ENCODE measurements around the gene CCNT2.
A peak's percentile ranks its signal among the peaks of the same experiment; 100 is the strongest.

CCNT2 gene

GRCh38 chr2:134918526-134919340, at the start of gene CCNT2:
Gene CCNT2 (plus strand): TSS chr2:134918822. CDS start chr2:134918855, 33 bp downstream.
- no CpG with 5 or more reads among the region's 83 CpGs for WGBS (ENCODE audit: insufficient coverage, insufficient read length)

GRCh38 chr2:134869946-134870736, 48.5 kb upstream of the CCNT2 start:
- Histone ChIP-seq H3K36me3 (ENCODE audit: control insufficient read depth, insufficient read depth, low read length) (no peaks in the 10 kb centered on the region), H3K27ac (ENCODE audit: low read length) (no peak overlapping the region), H3K4me1 (ENCODE audit: control insufficient read depth, insufficient read depth, low read length) (no peaks in the 10 kb centered on the region), H3K27me3 (ENCODE audit: control insufficient read depth, insufficient read depth, low read length) (no peaks in the 10 kb centered on the region), H3K4me3 (ENCODE audit: low read length) (no peak overlapping the region), H3K9me3 (ENCODE audit: control insufficient read depth, insufficient read depth, low read length) (no peaks in the 10 kb centered on the region)
- DNase-seq (ENCODE audit: low read depth, low spot score): no peak
- no CpG with 5 or more reads among the region's 8 CpGs for WGBS (ENCODE audit: insufficient coverage, insufficient read length)

More at GRCh38 chr2:134918526-134919340, at the start of gene CCNT2:
- H3K4me3 ChIP-seq (ENCODE audit: low read length): peak within 1 kb of the TSS; percentile 75
- H3K36me3 ChIP-seq (ENCODE audit: control insufficient read depth, insufficient read depth, low read length): no peaks in the 10 kb centered on the region
- peak; percentile 94 for DNase-seq (ENCODE audit: low read depth, low spot score)
- no peaks in the 10 kb centered on the region for H3K4me1 ChIP-seq (ENCODE audit: control insufficient read depth, insufficient read depth, low read length)
- no peaks in the 10 kb centered on the region for H3K27me3 ChIP-seq (ENCODE audit: control insufficient read depth, insufficient read depth, low read length)
- no peak within 1 kb of the TSS for H3K27ac ChIP-seq (ENCODE audit: low read length)
- H3K9me3 ChIP-seq (ENCODE audit: control insufficient read depth, insufficient read depth, low read length): no peaks in the 10 kb centered on the region

GRCh38 chr2:134873152-134873551, 45.5 kb upstream of the CCNT2 start:
- WGBS (ENCODE audit: insufficient coverage, insufficient read length): no CpG with 5 or more reads among the region's 2 CpGs
- H3K27ac ChIP-seq (ENCODE audit: low read length): no peak overlapping the region
- H3K36me3 ChIP-seq (ENCODE audit: control insufficient read depth, insufficient read depth, low read length): no peaks in the 10 kb centered on the region
- H3K9me3 ChIP-seq (ENCODE audit: control insufficient read depth, insufficient read depth, low read length): no peaks in the 10 kb centered on the region
- H3K27me3 ChIP-seq (ENCODE audit: control insufficient read depth, insufficient read depth, low read length): no peaks in the 10 kb centered on the region
- DNase-seq (ENCODE audit: low read depth, low spot score): no peak
- no peak overlapping the region for H3K4me3 ChIP-seq (ENCODE audit: low read length)
- no peaks in the 10 kb centered on the region for H3K4me1 ChIP-seq (ENCODE audit: control insufficient read depth, insufficient read depth, low read length)

GRCh38 chr2:134875309-134875708, 43.3 kb upstream of the CCNT2 start:
- no CpG with 5 or more reads among the region's 1 CpG for WGBS (ENCODE audit: insufficient coverage, insufficient read length)
- no peak overlapping the region for H3K27ac ChIP-seq (ENCODE audit: low read length)
- H3K4me1 ChIP-seq (ENCODE audit: control insufficient read depth, insufficient read depth, low read length): no peaks in the 10 kb centered on the region
- no peaks in the 10 kb centered on the region for H3K36me3 ChIP-seq (ENCODE audit: control insufficient read depth, insufficient read depth, low read length)
- no peak for DNase-seq (ENCODE audit: low read depth, low spot score)
- H3K27me3 ChIP-seq (ENCODE audit: control insufficient read depth, insufficient read depth, low read length): no peaks in the 10 kb centered on the region
- H3K4me3 ChIP-seq (ENCODE audit: low read length): no peak overlapping the region
- no peaks in the 10 kb centered on the region for H3K9me3 ChIP-seq (ENCODE audit: control insufficient read depth, insufficient read depth, low read length)

- Histone ChIP-seq H3K36me3 (ENCODE audit: control insufficient read depth, insufficient read depth, low read length) (no peaks in the 10 kb centered on the region), H3K9me3 (ENCODE audit: control insufficient read depth, insufficient read depth, low read length) (no peaks in the 10 kb centered on the region), H3K27me3 (ENCODE audit: control insufficient read depth, insufficient read depth, low read length) (no peaks in the 10 kb centered on the region), H3K4me1 (ENCODE audit: control insufficient read depth, insufficient read depth, low read length) (no peaks in the 10 kb centered on the region), H3K4me3 (ENCODE audit: low read length) (no peak overlapping the region), H3K27ac (ENCODE audit: low read length) (no peak overlapping the region)
- no peak for DNase-seq (ENCODE audit: low read depth, low spot score)
These were observed 35.8 kb upstream of the CCNT2 start for GRCh38 chr2:134882773-134883172.

GRCh38 chr2:134883552-134884293, 34.9 kb upstream of the CCNT2 start:
- H3K36me3 ChIP-seq (ENCODE audit: control insufficient read depth, insufficient read depth, low read length): no peaks in the 10 kb centered on the region
- DNase-seq (ENCODE audit: low read depth, low spot score): no peak
- H3K27me3 ChIP-seq (ENCODE audit: control insufficient read depth, insufficient read depth, low read length): no peaks in the 10 kb centered on the region
- no peaks in the 10 kb centered on the region for H3K4me1 ChIP-seq (ENCODE audit: control insufficient read depth, insufficient read depth, low read length)
- no peaks in the 10 kb centered on the region for H3K9me3 ChIP-seq (ENCODE audit: control insufficient read depth, insufficient read depth, low read length)
- no peak overlapping the region for H3K4me3 ChIP-seq (ENCODE audit: low read length)
- no peak overlapping the region for H3K27ac ChIP-seq (ENCODE audit: low read length)
- no CpG with 5 or more reads among the region's 3 CpGs for WGBS (ENCODE audit: insufficient coverage, insufficient read length)

GRCh38 chr2:134884435-134884834, 34.2 kb upstream of the CCNT2 start:
- H3K4me1 ChIP-seq (ENCODE audit: control insufficient read depth, insufficient read depth, low read length): no peaks in the 10 kb centered on the region
- no peak overlapping the region for H3K4me3 ChIP-seq (ENCODE audit: low read length)
- H3K9me3 ChIP-seq (ENCODE audit: control insufficient read depth, insufficient read depth, low read length): no peaks in the 10 kb centered on the region
- H3K36me3 ChIP-seq (ENCODE audit: control insufficient read depth, insufficient read depth, low read length): no peaks in the 10 kb centered on the region
- H3K27ac ChIP-seq (ENCODE audit: low read length): no peak overlapping the region
- H3K27me3 ChIP-seq (ENCODE audit: control insufficient read depth, insufficient read depth, low read length): no peaks in the 10 kb centered on the region
- DNase-seq (ENCODE audit: low read depth, low spot score): no peak

- no peaks in the 10 kb centered on the region for H3K4me1 ChIP-seq (ENCODE audit: control insufficient read depth, insufficient read depth, low read length)
- no peaks in the 10 kb centered on the region for H3K36me3 ChIP-seq (ENCODE audit: control insufficient read depth, insufficient read depth, low read length)
- no CpG with 5 or more reads among the region's 1 CpG for WGBS (ENCODE audit: insufficient coverage, insufficient read length)
- no peaks in the 10 kb centered on the region for H3K9me3 ChIP-seq (ENCODE audit: control insufficient read depth, insufficient read depth, low read length)
- H3K27me3 ChIP-seq (ENCODE audit: control insufficient read depth, insufficient read depth, low read length): no peaks in the 10 kb centered on the region
- H3K27ac ChIP-seq (ENCODE audit: low read length): no peak overlapping the region
- no peak for DNase-seq (ENCODE audit: low read depth, low spot score)
- no peak overlapping the region for H3K4me3 ChIP-seq (ENCODE audit: low read length)
These were observed 26.2 kb upstream of the CCNT2 start for GRCh38 chr2:134892282-134893035.

GRCh38 chr2:134897932-134898331, 20.7 kb upstream of the CCNT2 start:
- Histone ChIP-seq H3K36me3 (ENCODE audit: control insufficient read depth, insufficient read depth, low read length) (no peaks in the 10 kb centered on the region), H3K4me1 (ENCODE audit: control insufficient read depth, insufficient read depth, low read length) (no peaks in the 10 kb centered on the region), H3K9me3 (ENCODE audit: control insufficient read depth, insufficient read depth, low read length) (no peaks in the 10 kb centered on the region), H3K27ac (ENCODE audit: low read length) (no peak overlapping the region), H3K27me3 (ENCODE audit: control insufficient read depth, insufficient read depth, low read length) (no peaks in the 10 kb centered on the region), H3K4me3 (ENCODE audit: low read length) (no peak overlapping the region)
- DNase-seq (ENCODE audit: low read depth, low spot score): no peak

- H3K9me3 ChIP-seq (ENCODE audit: control insufficient read depth, insufficient read depth, low read length): no peaks in the 10 kb centered on the region
- no peak for DNase-seq (ENCODE audit: low read depth, low spot score)
- no peak overlapping the region for H3K27ac ChIP-seq (ENCODE audit: low read length)
- H3K4me1 ChIP-seq (ENCODE audit: control insufficient read depth, insufficient read depth, low read length): no peaks in the 10 kb centered on the region
- H3K4me3 ChIP-seq (ENCODE audit: low read length): no peak overlapping the region
- no peaks in the 10 kb centered on the region for H3K36me3 ChIP-seq (ENCODE audit: control insufficient read depth, insufficient read depth, low read length)
- H3K27me3 ChIP-seq (ENCODE audit: control insufficient read depth, insufficient read depth, low read length): no peaks in the 10 kb centered on the region
These were observed 19.4 kb upstream of the CCNT2 start for GRCh38 chr2:134899204-134899603.

All from iPS DF 6.9 (cell line).